Panc1 (cell line): Measurements from ENCODE around the gene DUSP15.

Source experiments
- POLR2AphosphoS5 ChIP-seq: IDR thresholded peaks from 2 replicates; pipeline ENCODE4 v1.6.1; 2012; ENCODE audit warnings: mild to moderate bottlenecking, low read depth, low read length, moderate library complexity
- TF ChIP-seq, protein P1 (sequence below): fragments of 450-650 bp; IDR thresholded peaks from 2 replicates; pipeline ENCODE4 v1.5.1; 2017; ENCODE audit warnings: mild to moderate bottlenecking

DNA sequence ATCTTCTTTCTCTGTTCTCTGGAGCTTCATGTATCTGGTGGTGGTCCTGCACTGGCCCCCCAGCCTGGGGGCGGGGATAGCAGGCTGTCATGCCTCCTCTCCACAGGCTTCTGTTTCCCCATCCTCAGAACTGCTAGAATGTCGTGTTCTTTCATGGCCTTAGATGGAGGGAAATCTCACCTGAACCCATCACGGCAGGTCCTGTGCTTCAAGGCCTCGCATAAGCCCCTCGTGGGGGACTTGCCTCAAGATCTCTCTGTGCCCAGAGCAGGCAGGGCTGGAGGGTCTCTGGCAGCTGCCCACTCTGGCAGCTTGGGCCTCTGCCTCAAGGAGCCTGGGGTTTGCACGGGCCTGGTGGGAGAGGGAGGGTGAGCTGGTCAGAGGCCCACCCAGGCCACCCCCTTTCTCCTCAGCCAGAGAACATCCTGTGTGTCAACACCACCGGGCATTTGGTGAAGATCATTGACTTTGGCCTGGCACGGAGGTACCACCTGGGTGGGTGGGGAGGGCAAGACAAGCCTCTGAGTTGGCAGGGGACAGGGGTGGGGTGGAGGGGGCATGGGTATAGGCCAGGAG is 39.8 kb downstream of the DUSP15 start:
- no peak for TF ChIP-seq POLR2AphosphoS5
- TF ChIP-seq, protein P1, sequence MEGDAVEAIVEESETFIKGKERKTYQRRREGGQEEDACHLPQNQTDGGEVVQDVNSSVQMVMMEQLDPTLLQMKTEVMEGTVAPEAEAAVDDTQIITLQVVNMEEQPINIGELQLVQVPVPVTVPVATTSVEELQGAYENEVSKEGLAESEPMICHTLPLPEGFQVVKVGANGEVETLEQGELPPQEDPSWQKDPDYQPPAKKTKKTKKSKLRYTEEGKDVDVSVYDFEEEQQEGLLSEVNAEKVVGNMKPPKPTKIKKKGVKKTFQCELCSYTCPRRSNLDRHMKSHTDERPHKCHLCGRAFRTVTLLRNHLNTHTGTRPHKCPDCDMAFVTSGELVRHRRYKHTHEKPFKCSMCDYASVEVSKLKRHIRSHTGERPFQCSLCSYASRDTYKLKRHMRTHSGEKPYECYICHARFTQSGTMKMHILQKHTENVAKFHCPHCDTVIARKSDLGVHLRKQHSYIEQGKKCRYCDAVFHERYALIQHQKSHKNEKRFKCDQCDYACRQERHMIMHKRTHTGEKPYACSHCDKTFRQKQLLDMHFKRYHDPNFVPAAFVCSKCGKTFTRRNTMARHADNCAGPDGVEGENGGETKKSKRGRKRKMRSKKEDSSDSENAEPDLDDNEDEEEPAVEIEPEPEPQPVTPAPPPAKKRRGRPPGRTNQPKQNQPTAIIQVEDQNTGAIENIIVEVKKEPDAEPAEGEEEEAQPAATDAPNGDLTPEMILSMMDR, result no peak
